ENCODE results near the gene AFMID.
A peak's percentile ranks its signal among the peaks of the same experiment; 100 is the strongest.

AFMID gene

GRCh38 chr17:78151514-78152008, 35.6 kb upstream of the AFMID start:
- Histone ChIP-seq H3K36me3 (ENCODE audit: control insufficient read depth in 1 of 2, insufficient read depth in 2 of 2, low read depth in 1 of 2, low read length in 2 of 2) (no peaks in the 10 kb centered on the region), H2BK5ac (ENCODE audit: low read depth, low read length, poor library complexity, severe bottlenecking) (no peak overlapping the region), H3K4ac (ENCODE audit: low read depth in 1 of 2, low read length in 2 of 2) (no peak overlapping the region), H3K23ac (ENCODE audit: low read length in 2 of 2) (no peak overlapping the region), H2AFZ (ENCODE audit: low read depth, low read length) (no peak overlapping the region), H2BK120ac (ENCODE audit: low read depth, low read length) (peak overlapping the region; percentile 19), H3K27ac (ENCODE audit: low read length, poor library complexity, severe bottlenecking) (no peak overlapping the region), H3K18ac (ENCODE audit: low read depth in 1 of 2, low read length in 2 of 2) (no peak overlapping the region), H3K27me3 (ENCODE audit: control insufficient read depth in 1 of 2, insufficient read depth in 1 of 2, low read length in 2 of 2) (peaks cover 0 to 13% of the 10 kb centered on the region in 2 experiments), H4K91ac (ENCODE audit: low read length) (no peak overlapping the region), H3K9me3 (ENCODE audit: control insufficient read depth, low read length) (no peaks in the 10 kb centered on the region), H3K4me2 (ENCODE audit: low read length, poor library complexity, severe bottlenecking) (no peak overlapping the region), H2AK5ac (ENCODE audit: low read length, severe bottlenecking) (no peak overlapping the region), H3K4me3 (ENCODE audit: insufficient read depth in 1 of 2, low read depth in 1 of 2, low read length in 2 of 2) (no peak overlapping the region), H3K14ac (ENCODE audit: low read length in 2 of 2) (no peak overlapping the region), H3K4me1 (ENCODE audit: control insufficient read depth, insufficient read depth, low read depth, low read length) (peaks cover 12% of the 10 kb centered on the region), H2BK12ac (ENCODE audit: low read length in 2 of 2) (no peak overlapping the region), H4K8ac (ENCODE audit: low read length) (peak overlapping the region; percentile 37), H3K9ac (ENCODE audit: low read length) (no peak overlapping the region), H2BK15ac (ENCODE audit: low read depth, poor library complexity, severe bottlenecking) (no peak overlapping the region), H3K79me1 (replicated peaks; ENCODE audit: low read length, poor library complexity, severe bottlenecking) (no peaks in the 10 kb centered on the region)
- 84% methylated on average over 6 of the region's 7 CpGs for WGBS
- no peak for DNase-seq

- H3K9ac ChIP-seq (ENCODE audit: low read length) = no peak overlapping the region
- no peak overlapping the region for H2BK5ac ChIP-seq (ENCODE audit: low read depth, low read length, poor library complexity, severe bottlenecking)
- no peak overlapping the region for H3K23ac ChIP-seq (ENCODE audit: low read length in 2 of 2)
- H3K4ac ChIP-seq (ENCODE audit: low read depth in 1 of 2, low read length in 2 of 2) = no peak overlapping the region
- H2AFZ ChIP-seq (ENCODE audit: low read depth, low read length) = no peak overlapping the region
- H3K27me3 ChIP-seq (ENCODE audit: control insufficient read depth in 1 of 2, insufficient read depth in 1 of 2, low read length in 2 of 2) = no peaks in the 10 kb centered on the region
- no peaks in the 10 kb centered on the region for H3K79me1 ChIP-seq (replicated peaks; ENCODE audit: low read length, poor library complexity, severe bottlenecking)
- H4K8ac ChIP-seq (ENCODE audit: low read length) = no peak overlapping the region
- H2BK15ac ChIP-seq (ENCODE audit: low read depth, poor library complexity, severe bottlenecking) = no peak overlapping the region
- H3K9me3 ChIP-seq (ENCODE audit: control insufficient read depth, low read length) = no peaks in the 10 kb centered on the region
- WGBS = 90% methylated on average over 10 of the region's 11 CpGs
- H2AK5ac ChIP-seq (ENCODE audit: low read length, severe bottlenecking) = no peak overlapping the region
- no peaks in the 10 kb centered on the region for H3K36me3 ChIP-seq (ENCODE audit: control insufficient read depth in 1 of 2, insufficient read depth in 2 of 2, low read depth in 1 of 2, low read length in 2 of 2)
- no peak overlapping the region for H3K14ac ChIP-seq (ENCODE audit: low read length in 2 of 2)
- no peak overlapping the region for H2BK12ac ChIP-seq (ENCODE audit: low read length in 2 of 2)
- no peak overlapping the region for H3K4me3 ChIP-seq (ENCODE audit: insufficient read depth in 1 of 2, low read depth in 1 of 2, low read length in 2 of 2)
- no peak overlapping the region for H2BK120ac ChIP-seq (ENCODE audit: low read depth, low read length)
- no peak overlapping the region for H3K18ac ChIP-seq (ENCODE audit: low read depth in 1 of 2, low read length in 2 of 2)
- H3K27ac ChIP-seq (ENCODE audit: low read length, poor library complexity, severe bottlenecking) = no peak overlapping the region
- H4K91ac ChIP-seq (ENCODE audit: low read length) = no peak overlapping the region
- peaks cover 10% of the 10 kb centered on the region for H3K4me1 ChIP-seq (ENCODE audit: control insufficient read depth, insufficient read depth, low read depth, low read length)
- no peak overlapping the region for H3K4me2 ChIP-seq (ENCODE audit: low read length, poor library complexity, severe bottlenecking)
- no peak for DNase-seq
Measured at GRCh38 chr17:78154903-78155811, 32.0 kb upstream of the AFMID start.

- no peak overlapping the region for H2BK5ac ChIP-seq (ENCODE audit: low read depth, low read length, poor library complexity, severe bottlenecking)
- no peaks in the 10 kb centered on the region for H3K27me3 ChIP-seq (ENCODE audit: control insufficient read depth in 1 of 2, insufficient read depth in 1 of 2, low read length in 2 of 2)
- no peaks in the 10 kb centered on the region for H3K79me1 ChIP-seq (replicated peaks; ENCODE audit: low read length, poor library complexity, severe bottlenecking)
- H4K8ac ChIP-seq (ENCODE audit: low read length) = no peak overlapping the region
- no peaks in the 10 kb centered on the region for H3K9me3 ChIP-seq (ENCODE audit: control insufficient read depth, low read length)
- H4K91ac ChIP-seq (ENCODE audit: low read length) = no peak overlapping the region
- H3K4me2 ChIP-seq (ENCODE audit: low read length, poor library complexity, severe bottlenecking) = no peak overlapping the region
- no peak overlapping the region for H3K18ac ChIP-seq (ENCODE audit: low read depth in 1 of 2, low read length in 2 of 2)
- no peaks in the 10 kb centered on the region for H3K4me1 ChIP-seq (ENCODE audit: control insufficient read depth, insufficient read depth, low read depth, low read length)
- peak overlapping the region in 1 of 2 experiments; percentile 11 for H3K4me3 ChIP-seq (ENCODE audit: insufficient read depth in 1 of 2, low read depth in 1 of 2, low read length in 2 of 2)
- no peak overlapping the region for H2BK15ac ChIP-seq (ENCODE audit: low read depth, poor library complexity, severe bottlenecking)
- H3K4ac ChIP-seq (ENCODE audit: low read depth in 1 of 2, low read length in 2 of 2) = no peak overlapping the region
- H2BK120ac ChIP-seq (ENCODE audit: low read depth, low read length) = no peak overlapping the region
- H3K23ac ChIP-seq (ENCODE audit: low read length in 2 of 2) = no peak overlapping the region
- H2BK12ac ChIP-seq (ENCODE audit: low read length in 2 of 2) = no peak overlapping the region
- H3K9ac ChIP-seq (ENCODE audit: low read length) = no peak overlapping the region
- WGBS = 75% methylated on average over 10 of the region's 10 CpGs
- no peak overlapping the region for H2AK5ac ChIP-seq (ENCODE audit: low read length, severe bottlenecking)
- no peak overlapping the region for H3K27ac ChIP-seq (ENCODE audit: low read length, poor library complexity, severe bottlenecking)
- H2AFZ ChIP-seq (ENCODE audit: low read depth, low read length) = no peak overlapping the region
- H3K14ac ChIP-seq (ENCODE audit: low read length in 2 of 2) = no peak overlapping the region
- DNase-seq = peak; percentile 65
- H3K36me3 ChIP-seq (ENCODE audit: control insufficient read depth in 1 of 2, insufficient read depth in 2 of 2, low read depth in 1 of 2, low read length in 2 of 2) = no peaks in the 10 kb centered on the region
Measured at GRCh38 chr17:78159575-78160158, 27.5 kb upstream of the AFMID start.
